Stomach (tissue), 4 donors: ENCODE measurements around the gene TBPL2.

Experiments
- POLR2A ChIP-seq, 4 donors: fragments of 450-650 bp; IDR thresholded peaks; one replicate each; pipeline ENCODE4 v1.6.1; 2016; ENCODE audit warnings: antibody characterized with exemption in 4 of 4, control low read depth in 2 of 4, mild to moderate bottlenecking in 1 of 4, moderate library complexity in 1 of 4
- POLR2AphosphoS5 ChIP-seq, 3 donors: sonication (generic); formaldehyde crosslinking; IDR thresholded peaks; one replicate each; pipeline ENCODE4 v1.6.1; 2016; ENCODE audit warnings: antibody characterized with exemption in 3 of 3

DNA sequence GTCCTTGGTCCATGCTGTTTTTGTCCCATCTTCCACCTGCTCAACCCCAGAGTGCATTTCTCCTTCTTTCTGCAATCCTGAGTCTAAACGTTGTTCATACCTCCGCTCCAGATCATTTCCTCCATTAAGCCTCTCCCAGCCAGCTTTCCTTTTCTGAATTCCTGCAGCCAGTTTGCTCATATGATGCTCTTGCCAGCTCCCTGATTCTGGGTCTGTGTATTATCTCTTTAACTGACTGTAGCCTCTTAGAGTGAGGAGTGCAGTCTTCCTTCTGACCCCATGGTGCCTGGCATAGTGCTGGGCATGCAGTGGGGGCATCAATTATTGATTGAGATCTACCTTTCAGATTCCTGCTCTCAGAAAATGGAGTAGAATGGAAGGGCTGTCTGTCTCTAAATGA is 11.5 kb upstream of the TBPL2 start:
- no peak for TF ChIP-seq POLR2AphosphoS5 (IDR thresholded peaks at IDR 0.05)
- no peak for TF ChIP-seq POLR2A (IDR thresholded peaks at IDR 0.05)
